NK-92 treated with Interleukin-12 subunit alpha and Interleukin-12 subunit beta, amount 100 ng/mL, for 24 hours (cell line): ENCODE data around the gene USHBP1.

ENCODE experiments used
- DNase-seq: peaks from one replicate; lab custom pipeline; 2025; lab: John Stamatoyannopoulos, UW

USHBP1 gene

DNA sequence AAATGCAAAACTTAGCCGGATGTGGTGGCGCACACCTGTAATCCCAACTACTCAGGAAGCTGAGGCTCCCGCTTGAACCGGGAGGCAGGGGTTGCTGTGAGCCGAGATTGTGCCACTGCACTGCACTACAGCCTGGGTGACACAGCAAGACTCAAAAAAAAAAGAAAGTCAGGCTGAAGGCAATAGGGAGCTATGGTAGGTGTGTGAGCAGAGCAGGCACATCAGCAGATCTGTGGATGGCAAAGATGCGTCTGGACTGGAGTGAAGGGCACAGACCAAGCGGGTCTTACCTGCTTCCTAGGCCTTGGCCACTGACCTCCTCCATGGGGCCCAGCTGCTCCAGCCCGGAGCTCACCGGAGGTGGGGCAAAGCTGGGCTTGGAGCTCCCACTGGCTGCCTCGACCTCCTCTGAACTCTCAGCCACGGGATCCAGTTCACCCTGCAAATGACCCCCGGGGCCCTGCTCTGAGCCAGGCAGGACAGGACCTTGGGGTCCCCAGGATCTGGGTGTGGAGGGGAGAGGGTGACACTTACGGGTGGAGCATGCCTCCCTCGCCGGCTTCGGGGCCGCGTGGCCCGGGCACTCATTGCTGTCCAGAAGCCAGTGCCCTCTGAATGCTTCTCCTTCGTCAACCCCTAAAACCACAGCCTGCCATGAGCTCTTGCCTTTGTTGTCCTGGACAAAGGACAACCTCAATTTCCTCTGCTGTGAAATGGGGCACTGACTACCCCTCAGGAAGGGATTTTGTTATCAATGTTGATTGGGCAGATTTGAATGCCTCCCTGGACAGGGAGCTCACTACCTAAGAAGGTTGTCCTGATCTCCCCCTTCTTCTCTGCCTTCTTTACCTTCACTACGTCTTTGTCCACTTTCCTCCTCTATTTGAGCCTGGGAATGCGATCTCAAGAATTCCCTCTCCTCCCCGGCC, 569 bp downstream of the USHBP1 start:
- no peak for DNase-seq

GRCh38 chr19:17262557-17262956, 2.0 kb downstream of the USHBP1 start:
- DNase-seq, result no peak

- peak; percentile 78 for DNase-seq
Measured at GRCh38 chr19:17260842-17261325, 3.7 kb downstream of the USHBP1 start.

GRCh38 chr19:17259934-17260333, 4.6 kb downstream of the USHBP1 start:
- DNase-seq, result no peak

GRCh38 chr19:17259118-17259780, 5.3 kb downstream of the USHBP1 start:
- no peak for DNase-seq

DNA sequence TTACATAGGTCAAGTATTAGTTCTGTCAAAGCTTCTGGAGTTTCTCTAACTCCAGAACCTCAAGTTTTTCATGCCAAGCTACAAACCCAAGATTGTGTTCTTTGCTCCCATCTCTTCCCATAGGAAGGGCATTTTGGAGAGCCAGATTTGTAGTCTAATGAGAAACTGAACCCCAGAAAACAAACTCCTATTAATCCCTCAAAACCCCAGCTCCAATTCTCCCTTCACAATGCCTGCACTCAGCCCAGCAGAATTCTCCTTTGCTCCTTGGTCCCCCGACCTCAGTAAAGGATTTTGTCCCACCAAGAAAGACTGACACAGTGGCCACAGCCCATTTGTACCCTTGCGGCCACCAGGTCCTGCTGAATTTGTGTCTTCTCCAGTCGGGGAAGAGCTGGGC, 8.4 kb downstream of the USHBP1 start:
- no peak for DNase-seq

DNA sequence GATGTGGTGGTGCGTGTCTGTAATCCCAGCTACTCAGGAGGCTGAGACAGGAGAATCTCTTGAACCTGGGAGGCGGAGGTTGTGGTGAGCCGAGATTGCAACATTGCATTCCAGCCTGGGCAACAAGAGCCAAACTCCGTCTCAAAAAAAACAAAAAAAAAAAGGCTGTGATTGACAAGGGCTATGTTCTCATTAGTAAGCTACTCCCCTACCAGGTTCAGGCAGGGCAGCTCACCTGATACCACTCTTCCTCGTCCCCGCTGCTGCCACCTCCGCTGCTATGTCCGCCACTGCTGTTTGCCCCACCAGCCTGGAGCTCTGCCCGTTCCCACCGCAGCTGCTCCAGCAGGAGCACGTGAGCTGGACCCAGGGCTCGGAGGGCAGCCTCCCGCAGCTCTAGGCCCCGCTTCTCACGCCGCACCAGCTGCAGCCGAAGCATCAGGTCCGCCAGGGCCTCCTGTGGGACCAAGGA, 9.4 kb downstream of the USHBP1 start:
- no peak for DNase-seq

- no peak for DNase-seq
Measured at GRCh38 chr19:17254636-17255035, 9.9 kb downstream of the USHBP1 start.

- DNase-seq, result no peak
Measured at GRCh38 chr19:17249887-17250548, 14.5 kb downstream of the USHBP1 start.

- DNase-seq, result no peak
Measured at GRCh38 chr19:17248011-17248776, 16.4 kb downstream of the USHBP1 start.

- no peak for DNase-seq
Measured at GRCh38 chr19:17246681-17247425, 17.7 kb downstream of the USHBP1 start.

DNA sequence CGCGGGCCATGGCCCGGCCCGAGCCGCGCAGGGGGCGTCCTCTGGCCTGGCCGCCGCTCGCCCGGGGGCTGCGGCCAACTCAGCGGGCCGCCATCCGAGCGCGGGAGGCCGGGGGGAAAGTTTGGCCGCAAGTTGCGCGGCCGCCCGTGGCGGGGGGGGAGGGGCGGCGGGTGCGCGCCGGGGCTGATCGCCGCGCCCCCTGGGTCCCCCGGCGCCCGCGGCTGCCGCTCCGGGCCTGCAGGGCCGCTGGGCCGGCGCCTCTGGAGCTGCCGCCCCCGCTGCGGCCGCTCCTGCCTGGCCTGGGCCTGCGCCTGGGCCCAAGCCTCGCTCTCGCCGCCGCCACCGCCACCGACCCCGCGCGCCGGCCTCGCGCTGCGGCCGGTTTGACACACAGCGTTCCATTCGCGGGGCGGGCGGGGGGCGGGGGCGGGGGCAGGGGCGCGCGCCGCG, 19.0 kb downstream of the USHBP1 start, which contains the start of gene NR2F6:
TSS of gene NR2F6 (minus strand) at position 385 of the 450 bp plus-strand sequence. CDS start 699 bp downstream, outside the sequence.
- DNase-seq, result no peak

DNA sequence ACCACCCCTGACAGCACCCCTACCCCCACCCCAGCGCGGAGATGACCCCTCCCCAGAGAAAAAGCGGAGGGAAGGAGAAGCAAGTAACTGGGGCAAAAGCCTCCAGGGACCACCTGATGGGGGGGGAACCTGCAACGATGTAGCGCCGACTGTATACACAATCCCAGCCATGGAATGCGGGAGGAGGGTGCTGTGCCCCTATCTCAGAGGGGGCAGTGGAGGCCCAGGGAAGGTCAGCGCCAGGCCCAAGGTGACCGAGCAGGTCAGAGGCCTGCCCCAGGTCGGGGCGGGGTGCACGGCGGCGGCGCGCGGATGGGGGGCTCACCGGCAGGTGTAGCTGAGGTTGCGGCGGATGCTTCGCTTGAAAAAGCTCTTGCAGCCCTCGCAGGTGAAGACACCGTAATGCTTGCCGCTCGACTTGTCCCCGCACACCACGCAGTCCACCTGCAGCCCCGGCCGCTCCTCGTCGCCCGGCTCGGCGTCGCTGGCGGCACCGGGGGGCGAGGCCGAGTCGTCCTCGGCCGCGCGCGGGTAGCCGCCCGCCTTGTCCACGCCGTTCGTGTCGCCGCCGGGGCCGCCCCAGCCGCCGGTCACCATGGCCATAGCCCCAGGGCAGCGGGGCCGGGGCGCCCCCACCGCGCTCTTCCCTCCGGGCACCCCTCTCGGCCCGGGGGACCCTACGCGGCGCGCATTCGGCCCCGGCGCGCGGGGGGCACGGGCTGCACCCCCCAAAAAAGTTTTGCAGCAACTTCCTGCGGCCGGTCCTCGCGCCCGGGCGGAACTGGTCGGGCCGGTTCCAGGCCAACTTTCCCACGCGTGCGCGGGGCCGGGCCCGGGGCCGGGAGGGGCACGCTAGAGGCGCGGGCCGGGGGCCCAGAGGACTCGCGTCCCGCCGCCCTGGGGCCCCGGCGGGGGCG, 19.7 kb downstream of the USHBP1 start:
- DNase-seq, result no peak

- DNase-seq, result no peak
Measured at GRCh38 chr19:17243830-17244617, 20.5 kb downstream of the USHBP1 start.

- no peak for DNase-seq
Measured at GRCh38 chr19:17243211-17243829, 21.2 kb downstream of the USHBP1 start.

- DNase-seq, result no peak
Measured at GRCh38 chr19:17242431-17243208, 21.9 kb downstream of the USHBP1 start.

GRCh38 chr19:17240826-17241399, 23.6 kb downstream of the USHBP1 start:
- no peak for DNase-seq
